Tibial artery (tissue), 4 donors: ENCODE results near the gene EHD2.
"Not testable (repeated sequence)": the region's sequence is repeated elsewhere in the genome, so short reads cannot be mapped to it uniquely, and the experiment has no call there.

ENCODE experiments used
- DNase-seq, 2 donors: peaks; one replicate each; pipeline ENCODE4 v3.0.0-alpha.2; 2019
- H3K27ac ChIP-seq, 2 donors: fragments of 200-600 bp; sonication (generic) in 1 of 2; 1 replicate in 1 of 2; 2 replicates in 1 of 2; pipeline ENCODE4 v1.5.1; 2018 to 2019; ENCODE audit warnings: mild to moderate bottlenecking in 1 of 2
- H3K27me3 ChIP-seq, 2 donors: fragments of 200-600 bp; sonication (generic) in 1 of 2; one replicate each; pipeline versions ENCODE4 v1.5.1 to v1.6.0; 2016 to 2019
- H3K36me3 ChIP-seq, 3 donors: fragments of 200-600 bp; sonication (generic) in 2 of 3; one replicate each; pipeline ENCODE4 v1.5.1; 2016 to 2019; ENCODE audit warnings: mild to moderate bottlenecking in 2 of 3
- H3K4me1 ChIP-seq, 4 donors: fragments of 200-600 bp; sonication (generic) in 2 of 4; 1 replicate in 3 of 4; 2 replicates in 1 of 4; pipeline ENCODE4 v1.5.1; 2016 to 2019
- H3K4me3 ChIP-seq, 2 donors: fragments of 200-600 bp; sonication (generic) in 1 of 2; 1 replicate in 1 of 2; 2 replicates in 1 of 2; pipeline ENCODE4 v1.5.1; 2018 to 2019; ENCODE audit warnings: mild to moderate bottlenecking in 2 of 2
- H3K9me3 ChIP-seq, 3 donors: fragments of 200-600 bp; sonication (generic) in 1 of 3; one replicate each; pipeline ENCODE4 v1.5.1; 2016 to 2019
- CTCF ChIP-seq, 2 experiments: fragments of 200-600 bp in 1 of 2; fragments of 450-650 bp in 1 of 2; IDR thresholded peaks; one replicate each; pipeline ENCODE4 v1.5.1; 2017 to 2019; ENCODE audit warnings: antibody characterized with exemption in 2 of 2, mild to moderate bottlenecking in 1 of 2, moderate library complexity in 1 of 2
- intact Hi-C: fragments of 100-400 bp; cut with DNase I; formaldehyde crosslinking; loops from one replicate; pipeline ENCODE4 v1.15.0; 2023; ENCODE audit warnings: low total_unique reads

EHD2 gene

DNA sequence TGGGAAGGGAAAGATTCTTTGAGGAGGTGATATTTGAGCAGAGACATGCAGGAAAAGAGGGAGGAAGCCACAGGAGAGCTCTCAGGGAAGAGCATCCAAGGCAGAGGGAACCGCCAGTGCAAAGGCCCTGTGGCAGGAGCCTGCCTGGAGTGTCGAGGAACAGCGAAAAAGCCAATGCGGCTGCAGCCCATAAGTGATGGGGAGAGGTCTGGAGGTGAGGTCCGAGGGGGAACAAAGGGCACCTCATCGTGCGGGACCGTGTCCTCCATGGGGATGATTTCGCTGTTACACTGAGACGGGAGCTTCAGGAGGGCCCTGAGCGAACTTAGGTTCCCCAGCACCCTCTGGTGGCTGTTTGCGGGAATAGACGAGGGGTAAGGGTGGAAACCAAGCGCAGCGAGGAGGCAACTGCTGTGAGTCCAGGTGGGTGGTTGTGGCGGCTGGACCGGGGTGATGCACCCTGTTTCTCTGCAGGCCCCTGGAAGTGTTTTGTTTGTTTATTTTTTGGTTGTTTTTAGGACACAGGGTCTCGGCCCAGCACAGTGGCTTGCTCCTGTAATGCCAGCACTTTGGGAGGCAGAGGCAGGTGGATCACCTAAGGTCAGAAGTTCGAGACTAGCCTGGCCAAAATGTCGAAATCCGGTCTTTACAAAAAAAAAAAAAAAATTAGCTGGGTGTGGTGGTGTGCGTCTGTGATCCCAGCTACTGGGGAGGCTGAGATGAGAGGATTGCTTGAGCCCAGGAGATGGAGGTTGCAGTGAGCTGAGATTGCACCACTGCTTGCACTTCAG, 5.9 kb upstream of the EHD2 start:
- peak; percentile 70 to 73 for TF ChIP-seq CTCF (IDR thresholded peaks at IDR 0.05)
- Histone ChIP-seq H3K4me3 (no peak overlapping the region), H3K36me3 (peaks cover 1 to 19% (median 3%) of the 10 kb centered on the region in 3 donors), H3K27ac (no peak overlapping the region), H3K9me3 (no peaks in the 10 kb centered on the region), H3K4me1 (no peaks in the 10 kb centered on the region), H3K27me3 (no peaks in the 10 kb centered on the region)
- intact Hi-C loops: loop anchor here (10.0 kb wide), 1 partner anchor 423 kb away; no protein-coding TSS in a partner anchor
- peak; percentile 60 to 79 for DNase-seq

- TF ChIP-seq CTCF (IDR thresholded peaks at IDR 0.05): no peak
- Histone ChIP-seq H3K4me1 (peaks cover 0 to 28% (median 22%) of the 10 kb centered on the region in 4 donors), H3K27ac (no peak overlapping the region), H3K36me3 (peaks cover 4 to 14% (median 8%) of the 10 kb centered on the region in 3 donors), H3K9me3 (no peaks in the 10 kb centered on the region), H3K4me3 (no peak overlapping the region), H3K27me3 (no peaks in the 10 kb centered on the region)
- DNase-seq: no peak
- intact Hi-C loops: loop anchor here (5.0 kb wide), 1 partner anchor 76 kb away; no protein-coding TSS in a partner anchor
These were observed 1.5 kb upstream of the EHD2 start for GRCh38 chr19:47711652-47712242.

GRCh38 chr19:47714339-47714738, 1.1 kb downstream of the EHD2 start:
- H3K27me3 ChIP-seq: no peaks in the 10 kb centered on the region
- intact Hi-C loops: loop anchor here (5.0 kb wide), 1 partner anchor 73 kb away; no protein-coding TSS in a partner anchor
- no peak for TF ChIP-seq CTCF (IDR thresholded peaks at IDR 0.05)
- no peak for DNase-seq
- peak overlapping the region; percentile 91 to 93 for H3K27ac ChIP-seq
- peaks cover 11 to 54% (median 48%) of the 10 kb centered on the region in 4 donors for H3K4me1 ChIP-seq
- no peaks in the 10 kb centered on the region for H3K9me3 ChIP-seq
- H3K4me3 ChIP-seq: peak overlapping the region; percentile 85 to 92
- H3K36me3 ChIP-seq: peaks cover 13 to 26% (median 22%) of the 10 kb centered on the region in 3 donors

DNA sequence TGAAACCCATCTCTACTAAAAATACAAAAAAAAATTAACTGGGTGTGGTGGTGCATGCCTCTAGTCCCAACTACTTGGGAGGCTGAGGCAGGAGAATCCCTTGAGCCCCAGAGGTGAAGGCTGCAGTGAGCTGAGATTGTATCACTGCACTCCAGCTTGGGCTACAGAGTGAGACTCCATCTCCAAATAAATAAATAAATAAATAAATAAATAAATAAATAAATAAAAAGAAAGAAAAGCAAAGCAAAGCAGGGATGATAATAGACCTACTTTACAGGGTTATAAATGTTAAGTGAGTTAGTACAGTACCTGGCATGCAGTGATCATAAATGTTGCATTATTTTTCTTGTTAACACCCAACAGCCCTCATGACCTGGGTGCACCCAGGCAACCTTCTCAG, 1.6 kb downstream of the EHD2 start:
- peaks cover 13 to 59% (median 53%) of the 10 kb centered on the region in 4 donors for H3K4me1 ChIP-seq
- H3K36me3 ChIP-seq: peaks cover 13 to 26% (median 22%) of the 10 kb centered on the region in 3 donors
- DNase-seq, H3K27me3 ChIP-seq, H3K9me3 ChIP-seq: not testable (repeated sequence)
- peak overlapping the region; percentile 85 to 92 for H3K4me3 ChIP-seq
- H3K27ac ChIP-seq: peak overlapping the region; percentile 91 to 93
- intact Hi-C loops: loop anchor here (5.0 kb wide), 1 partner anchor 72 kb away; no protein-coding TSS in a partner anchor

- H3K27ac ChIP-seq: peak overlapping the region; percentile 91 to 93
- H3K4me3 ChIP-seq: peak overlapping the region; percentile 9 to 27
These were observed 3.2 kb downstream of the EHD2 start for GRCh38 chr19:47716270-47716937.

GRCh38 chr19:47718415-47719046, 5.3 kb downstream of the EHD2 start:
- H3K9me3 ChIP-seq, intact Hi-C loops, H3K27me3 ChIP-seq, DNase-seq: not testable (repeated sequence)
- H3K4me1 ChIP-seq: peaks cover 13 to 93% (median 75%) of the 10 kb centered on the region in 4 donors
- H3K27ac ChIP-seq: peak overlapping the region; percentile 91 to 93
- peaks cover 13 to 38% (median 28%) of the 10 kb centered on the region in 3 donors for H3K36me3 ChIP-seq
- peak overlapping the region; percentile 41 to 46 for H3K4me3 ChIP-seq

More at GRCh38 chr19:47716270-47716937, 3.2 kb downstream of the EHD2 start:
- TF ChIP-seq CTCF (IDR thresholded peaks at IDR 0.05): no peak
- intact Hi-C loops: no loop called here
- H3K36me3 ChIP-seq: peaks cover 13 to 30% (median 23%) of the 10 kb centered on the region in 3 donors
- peaks cover 13 to 74% (median 64%) of the 10 kb centered on the region in 4 donors for H3K4me1 ChIP-seq
- H3K9me3 ChIP-seq: no peaks in the 10 kb centered on the region
- DNase-seq: no peak
- H3K27me3 ChIP-seq: no peaks in the 10 kb centered on the region
